RWPE1 (cell line): Measurements from ENCODE around the gene GNAQ.

Source experiments
- CTCF ChIA-PET: fragments of 350-600 bp; sonication (Branson Sonifier 250); formaldehyde crosslinking; extraction: SDS; loops from one replicate; lab custom pipeline; 2021; lab: Yijun Ruan, JAX
- POLR2A ChIA-PET: fragments of 400-600 bp; formaldehyde crosslinking; extraction: SDS; loops from one replicate; lab custom pipeline; 2020; ENCODE audit warnings: antibody characterized with exemption; ENCODE audit not compliant: low non-redundant PET; lab: Yijun Ruan, JAX
- DNase-seq: peaks from one replicate; pipeline ENCODE4 v3.0.0; 2012; ENCODE audit warnings: low spot score
- H3K27ac ChIP-seq: fragments of 450-650 bp; 2 replicates; pipeline ENCODE4 v1.5.1; 2017
- TF ChIP-seq, protein P1 (sequence below): fragments of 450-650 bp; conservative IDR thresholded peaks from 2 replicates; pipeline ENCODE4 v1.5.1; 2017; ENCODE audit warnings: low read depth, mild to moderate bottlenecking

The GNAQ gene

DNA sequence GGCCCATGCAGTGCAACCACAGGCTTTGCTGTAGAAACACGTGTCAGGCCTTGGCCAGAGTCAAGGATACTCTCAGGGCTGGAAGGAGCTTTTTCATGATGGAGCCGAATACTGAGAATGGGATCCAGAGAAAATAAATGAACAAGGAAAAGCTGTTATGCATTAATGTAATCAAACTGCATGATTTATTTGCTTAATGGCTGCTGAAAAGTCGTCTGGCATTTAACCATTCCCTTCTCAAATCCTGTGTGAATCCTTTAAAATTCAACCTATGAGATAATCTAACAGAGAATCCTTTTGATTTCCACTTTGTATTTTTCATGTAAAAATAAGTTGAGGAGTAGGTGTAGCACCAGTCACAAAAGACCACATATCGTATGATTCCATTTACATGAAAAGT lies 359.4 kb downstream of the GNAQ start:
- CTCF ChIA-PET = no interaction called here
- TF ChIP-seq, protein P1, sequence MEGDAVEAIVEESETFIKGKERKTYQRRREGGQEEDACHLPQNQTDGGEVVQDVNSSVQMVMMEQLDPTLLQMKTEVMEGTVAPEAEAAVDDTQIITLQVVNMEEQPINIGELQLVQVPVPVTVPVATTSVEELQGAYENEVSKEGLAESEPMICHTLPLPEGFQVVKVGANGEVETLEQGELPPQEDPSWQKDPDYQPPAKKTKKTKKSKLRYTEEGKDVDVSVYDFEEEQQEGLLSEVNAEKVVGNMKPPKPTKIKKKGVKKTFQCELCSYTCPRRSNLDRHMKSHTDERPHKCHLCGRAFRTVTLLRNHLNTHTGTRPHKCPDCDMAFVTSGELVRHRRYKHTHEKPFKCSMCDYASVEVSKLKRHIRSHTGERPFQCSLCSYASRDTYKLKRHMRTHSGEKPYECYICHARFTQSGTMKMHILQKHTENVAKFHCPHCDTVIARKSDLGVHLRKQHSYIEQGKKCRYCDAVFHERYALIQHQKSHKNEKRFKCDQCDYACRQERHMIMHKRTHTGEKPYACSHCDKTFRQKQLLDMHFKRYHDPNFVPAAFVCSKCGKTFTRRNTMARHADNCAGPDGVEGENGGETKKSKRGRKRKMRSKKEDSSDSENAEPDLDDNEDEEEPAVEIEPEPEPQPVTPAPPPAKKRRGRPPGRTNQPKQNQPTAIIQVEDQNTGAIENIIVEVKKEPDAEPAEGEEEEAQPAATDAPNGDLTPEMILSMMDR = no peak
- DNase-seq = no peak
- POLR2A ChIA-PET = no interaction called here
- H3K27ac ChIP-seq = no peak overlapping the region

DNA sequence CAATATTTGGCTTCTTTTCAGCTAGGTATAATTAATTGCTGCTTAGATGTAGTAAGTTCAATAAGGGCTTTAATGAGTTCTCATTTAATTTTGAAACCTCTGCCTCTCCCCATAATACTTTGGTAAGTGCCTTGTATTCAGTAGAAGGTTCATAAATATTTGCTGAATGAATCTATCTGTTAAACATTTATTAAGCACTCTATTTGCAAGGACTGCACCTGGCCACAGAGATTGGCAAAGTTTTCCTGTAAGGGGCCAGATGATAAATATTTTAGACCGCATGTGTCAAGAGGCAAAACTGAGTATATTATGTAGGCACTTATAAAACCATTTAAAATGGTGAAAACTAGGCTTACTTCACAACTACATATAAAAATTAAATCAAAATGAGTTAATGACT lies 364.5 kb downstream of the GNAQ start:
- POLR2A ChIA-PET = no interaction called here
- TF ChIP-seq, protein P1 = no peak
- H3K27ac ChIP-seq = no peak overlapping the region
- CTCF ChIA-PET = no interaction called here
- DNase-seq = no peak
